Effector memory CD4-positive, alpha-beta T cell (primary cell): ENCODE measurements around the gene SCYGR3.

Experiments
- DNase-seq, 3 donors: peaks; one replicate each; pipeline ENCODE4 v3.0.0-alpha.2; 2020
- H3K27ac ChIP-seq: 2 replicates; pipeline ENCODE4 v1.7.0; 2013; ENCODE audit warnings: mild to moderate bottlenecking, low read length, moderate library complexity; ENCODE audit not compliant: insufficient read depth, poor library complexity, severe bottlenecking
- H3K27me3 ChIP-seq: replicated peaks from 2 replicates; pipeline ENCODE4 v1.7.0; 2013; ENCODE audit warnings: mild to moderate bottlenecking, low read length; ENCODE audit not compliant: insufficient read depth, control insufficient read depth, poor library complexity, severe bottlenecking
- H3K36me3 ChIP-seq: 2 replicates; pipeline ENCODE4 v1.7.0; 2013; ENCODE audit warnings: mild to moderate bottlenecking, low read length, moderate library complexity; ENCODE audit not compliant: control insufficient read depth, insufficient read depth
- H3K4me1 ChIP-seq: 2 replicates; pipeline ENCODE4 v1.7.0; 2013; ENCODE audit warnings: low read length, mild to moderate bottlenecking; ENCODE audit not compliant: control insufficient read depth, insufficient read depth, poor library complexity, severe bottlenecking
- H3K4me3 ChIP-seq: 2 replicates; pipeline ENCODE4 v1.7.0; 2013; ENCODE audit warnings: low read length, low read depth, mild to moderate bottlenecking; ENCODE audit not compliant: insufficient read depth, poor library complexity, severe bottlenecking
- H3K9me3 ChIP-seq: 2 replicates; pipeline ENCODE4 v1.7.0; 2013; ENCODE audit warnings: mild to moderate bottlenecking, low read length, moderate library complexity; ENCODE audit not compliant: control insufficient read depth
- total RNA-seq, 3 donors: gene quantifications; one replicate each; lab custom pipeline; 2026; lab: John Stamatoyannopoulos, UW

The SCYGR3 gene, protein sequence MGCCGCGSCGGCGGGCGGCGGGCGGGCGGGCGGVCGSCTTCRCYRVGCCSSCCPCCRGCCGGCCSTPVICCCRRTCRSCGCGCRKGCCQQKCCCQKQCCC
- total RNA-seq, result 0 reads per million in 3 donors

DNA sequence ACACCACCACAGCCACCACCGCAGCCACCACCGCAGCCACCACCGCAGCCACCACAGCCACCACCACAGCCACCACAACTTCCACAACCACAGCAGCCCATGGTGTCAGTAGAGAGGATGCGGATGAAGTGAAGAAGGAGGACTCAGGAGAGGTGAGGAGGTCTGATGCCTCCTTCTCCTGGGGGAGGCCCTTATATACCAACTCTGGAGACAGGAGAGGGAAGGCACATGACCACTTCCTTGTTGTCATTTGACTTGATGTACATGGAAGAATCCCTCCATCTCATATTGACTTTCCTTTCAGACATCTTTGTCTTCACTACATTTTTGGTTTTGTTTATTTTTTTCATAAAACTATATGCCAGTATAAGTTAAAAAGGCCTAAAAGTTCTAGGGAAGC, at the start of gene SCYGR3:
SCYGR3 (minus strand) TSS at position 101 of the 400 bp plus-strand sequence; CDS start at position 101, 0 bp downstream.
- no peak within 1 kb of the TSS for H3K4me3 ChIP-seq
- H3K4me1 ChIP-seq, result no peaks in the 10 kb centered on the region
- H3K27ac ChIP-seq, result no peak within 1 kb of the TSS
- no peak for DNase-seq
- no peaks in the 10 kb centered on the region for H3K27me3 ChIP-seq
- no peaks in the 10 kb centered on the region for H3K9me3 ChIP-seq
- H3K36me3 ChIP-seq, result no peaks in the 10 kb centered on the region

DNA sequence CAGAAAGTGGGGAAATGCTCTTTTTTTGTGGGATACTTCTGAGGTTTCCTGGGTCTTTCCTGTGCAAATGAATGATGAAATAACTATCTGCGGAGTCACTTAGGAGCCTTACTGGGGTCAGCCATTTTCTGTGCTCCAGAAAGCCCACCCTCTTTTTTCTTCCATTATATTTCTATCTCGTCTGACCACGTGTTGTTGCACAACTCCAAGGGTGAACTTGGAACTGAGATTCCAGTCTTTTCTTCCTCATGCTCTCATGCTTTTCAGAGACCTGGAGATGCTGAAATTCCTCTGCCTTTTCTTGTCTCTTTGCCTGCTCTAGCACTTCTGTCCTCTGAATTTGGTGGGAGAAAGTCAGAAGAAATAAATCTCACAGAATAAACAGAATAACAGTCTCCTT, 47.2 kb upstream of the SCYGR3 start:
- no peaks in the 10 kb centered on the region for H3K9me3 ChIP-seq
- DNase-seq, result no peak
- H3K27ac ChIP-seq, result no peak overlapping the region
- H3K4me1 ChIP-seq, result no peaks in the 10 kb centered on the region
- no peaks in the 10 kb centered on the region for H3K36me3 ChIP-seq
- no peak overlapping the region for H3K4me3 ChIP-seq
- no peaks in the 10 kb centered on the region for H3K27me3 ChIP-seq

DNA sequence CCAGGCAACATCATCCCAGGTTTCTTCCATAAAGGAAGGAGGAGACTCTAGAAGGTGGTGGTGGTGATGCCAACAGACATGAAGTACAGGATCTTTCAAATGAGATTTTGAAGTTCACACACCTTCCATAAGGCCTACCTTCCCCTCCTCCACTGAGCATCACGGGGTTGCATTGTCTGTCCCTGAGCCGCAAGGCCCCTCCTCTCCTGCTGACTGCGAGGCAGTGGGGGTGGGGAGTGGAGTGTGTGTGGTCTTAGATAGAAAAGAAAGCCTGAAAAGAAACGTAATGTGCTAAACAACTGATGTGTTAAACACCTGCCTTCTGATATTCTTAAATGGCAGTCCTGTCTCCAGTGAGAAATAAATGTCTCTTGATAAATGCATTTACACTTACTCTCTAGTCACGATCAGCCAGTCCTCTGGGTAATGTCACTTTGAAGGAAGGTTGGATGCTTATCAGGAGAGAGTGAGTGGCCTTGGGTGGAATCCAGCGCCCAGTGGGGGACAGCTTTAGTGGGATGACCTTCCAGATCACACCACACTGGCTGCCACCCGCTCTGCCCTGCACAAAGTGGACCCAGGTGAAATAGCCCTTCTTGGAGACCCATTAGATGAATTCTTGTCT, 46.5 kb upstream of the SCYGR3 start:
- DNase-seq, result no peak

DNA sequence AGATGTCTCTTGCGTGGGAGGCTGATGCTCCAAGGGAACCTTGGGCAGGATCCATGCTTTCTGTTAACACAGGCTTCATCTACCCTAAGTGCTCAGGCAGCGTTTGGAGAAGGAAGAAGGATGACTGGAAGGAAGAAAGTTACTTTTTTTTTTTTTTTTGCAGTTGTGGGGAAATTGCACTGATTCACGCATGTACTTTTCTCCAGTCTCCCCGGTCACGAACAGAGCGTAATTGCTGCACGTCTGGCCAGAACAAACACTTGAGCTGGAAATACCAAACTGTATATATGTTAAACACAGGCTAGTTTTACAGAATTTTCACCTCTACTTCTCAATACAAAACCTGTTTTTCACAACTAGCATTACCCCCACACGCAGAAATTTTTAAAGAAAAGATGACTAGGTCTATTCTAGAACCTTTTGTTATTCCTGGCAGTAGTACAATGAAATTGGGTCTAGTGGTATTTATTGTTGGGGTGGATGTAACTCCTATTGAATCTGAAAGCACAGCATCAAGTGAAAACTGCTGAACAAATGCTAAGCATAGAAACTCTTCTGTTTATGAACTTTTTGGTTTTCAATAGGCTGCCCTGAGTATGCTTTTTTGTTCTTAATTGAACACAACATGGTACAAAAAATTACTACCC, 42.7 kb upstream of the SCYGR3 start:
- DNase-seq, result no peak

More for the DNA sequence above, 46.5 kb upstream of the SCYGR3 start:
- H3K4me3 ChIP-seq, result no peak overlapping the region
- H3K9me3 ChIP-seq, result no peaks in the 10 kb centered on the region
- H3K36me3 ChIP-seq, result no peaks in the 10 kb centered on the region
- no peaks in the 10 kb centered on the region for H3K4me1 ChIP-seq
- no peaks in the 10 kb centered on the region for H3K27me3 ChIP-seq
- H3K27ac ChIP-seq, result no peak overlapping the region

DNA sequence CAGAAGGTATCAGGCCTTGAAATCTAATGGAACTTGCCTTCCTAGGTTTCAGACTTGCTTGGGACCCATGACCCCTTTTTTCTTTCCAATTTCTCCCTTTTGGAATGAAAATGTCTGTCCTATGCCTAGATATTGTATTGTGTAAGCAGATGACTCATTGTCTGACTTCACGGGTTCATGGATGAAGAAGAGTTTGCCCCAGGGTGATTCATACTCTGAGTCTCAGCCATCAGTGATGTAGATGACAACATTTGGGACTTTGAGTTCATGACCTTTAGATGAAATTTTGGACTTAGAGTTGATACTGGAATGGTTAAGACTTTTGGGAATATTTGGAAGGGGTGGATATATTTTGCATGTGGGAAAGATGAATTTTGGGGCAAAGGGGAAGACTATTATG, 40.8 kb upstream of the SCYGR3 start:
- H3K27me3 ChIP-seq, result no peaks in the 10 kb centered on the region
- H3K4me3 ChIP-seq, result no peak overlapping the region
- H3K27ac ChIP-seq, result no peak overlapping the region
- H3K36me3 ChIP-seq, result no peaks in the 10 kb centered on the region
- no peaks in the 10 kb centered on the region for H3K4me1 ChIP-seq
- DNase-seq, result no peak
- no peaks in the 10 kb centered on the region for H3K9me3 ChIP-seq

More for the DNA sequence above, 42.7 kb upstream of the SCYGR3 start:
- no peaks in the 10 kb centered on the region for H3K4me1 ChIP-seq
- no peaks in the 10 kb centered on the region for H3K36me3 ChIP-seq
- no peaks in the 10 kb centered on the region for H3K27me3 ChIP-seq
- H3K9me3 ChIP-seq, result no peaks in the 10 kb centered on the region
- no peak overlapping the region for H3K4me3 ChIP-seq
- H3K27ac ChIP-seq, result no peak overlapping the region

DNA sequence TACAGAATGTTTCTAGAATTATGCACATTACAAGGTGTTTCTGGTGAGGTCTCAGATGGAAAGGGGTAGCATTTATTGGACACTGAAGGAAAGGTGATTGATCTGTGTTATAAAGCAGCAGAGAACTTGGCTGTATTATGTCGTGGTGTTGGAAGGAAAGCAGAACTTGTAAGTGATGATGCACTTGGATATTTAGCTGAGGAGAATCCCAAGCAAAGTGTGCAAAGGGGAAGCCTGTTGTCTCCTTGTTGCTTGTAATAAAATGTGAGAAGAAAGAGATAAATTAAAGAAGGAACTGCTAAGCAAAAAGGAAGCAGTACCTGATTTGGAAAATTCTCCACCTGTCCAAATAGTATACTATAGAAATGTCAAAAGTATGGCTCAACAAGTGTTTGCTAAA, 39.8 kb upstream of the SCYGR3 start:
- no peaks in the 10 kb centered on the region for H3K27me3 ChIP-seq
- H3K4me1 ChIP-seq, result no peaks in the 10 kb centered on the region
- no peak overlapping the region for H3K4me3 ChIP-seq
- H3K27ac ChIP-seq, result no peak overlapping the region
- H3K36me3 ChIP-seq, result no peaks in the 10 kb centered on the region
- DNase-seq, result no peak
- no peaks in the 10 kb centered on the region for H3K9me3 ChIP-seq

DNA sequence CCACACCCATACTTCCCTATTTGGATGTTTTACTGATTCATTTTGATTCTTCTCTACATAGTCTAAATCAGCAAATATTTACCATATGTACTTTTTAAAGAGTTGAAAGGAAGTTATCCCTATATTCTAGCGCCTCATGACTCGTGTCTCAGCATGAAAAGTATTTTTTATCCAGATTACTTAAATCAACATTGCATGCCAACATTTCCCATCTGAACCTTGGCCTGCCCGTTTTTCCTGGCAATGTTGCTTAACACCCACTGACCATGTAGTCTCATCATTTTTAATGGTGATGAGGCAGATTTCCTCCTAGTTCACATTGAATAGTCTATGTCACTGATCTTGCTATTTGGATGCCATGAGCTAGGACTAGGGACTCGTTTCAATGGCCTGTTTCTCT, 38.8 kb upstream of the SCYGR3 start:
- H3K4me1 ChIP-seq, result no peaks in the 10 kb centered on the region
- no peak overlapping the region for H3K27ac ChIP-seq
- no peaks in the 10 kb centered on the region for H3K9me3 ChIP-seq
- H3K36me3 ChIP-seq, result no peaks in the 10 kb centered on the region
- no peaks in the 10 kb centered on the region for H3K27me3 ChIP-seq
- DNase-seq, result no peak
- no peak overlapping the region for H3K4me3 ChIP-seq

DNA sequence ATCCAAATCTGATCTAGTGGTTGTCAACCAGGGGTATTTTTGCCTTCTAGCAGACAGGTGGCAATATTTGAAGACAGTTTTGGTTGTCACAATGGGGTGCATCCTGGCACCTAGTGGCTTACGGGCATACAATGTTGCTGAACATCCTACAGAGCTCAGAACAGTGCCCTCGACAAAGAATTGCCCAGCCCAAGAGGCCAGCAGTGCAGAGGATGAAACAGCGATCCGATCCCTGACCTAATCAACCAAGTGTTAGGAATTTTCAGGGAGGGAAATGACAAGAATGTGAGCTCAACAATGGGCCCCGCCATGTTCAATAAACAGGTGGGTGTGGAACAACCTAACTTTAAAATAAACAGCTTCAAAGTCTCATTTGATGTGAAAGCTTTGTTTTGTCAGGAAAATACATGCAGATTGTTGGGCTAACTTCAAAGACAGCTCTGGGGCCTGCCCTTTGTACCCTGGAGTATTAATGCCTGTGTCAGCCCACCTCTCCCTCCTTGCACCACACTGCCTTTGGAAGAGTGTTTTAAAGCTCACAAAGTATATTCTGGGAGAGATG, 29.4 kb upstream of the SCYGR3 start:
- Histone ChIP-seq H3K9me3 (no peaks in the 10 kb centered on the region), H3K27me3 (no peaks in the 10 kb centered on the region), H3K27ac (no peak overlapping the region), H3K4me3 (no peak overlapping the region), H3K4me1 (no peaks in the 10 kb centered on the region), H3K36me3 (no peaks in the 10 kb centered on the region)
- DNase-seq, result no peak

DNA sequence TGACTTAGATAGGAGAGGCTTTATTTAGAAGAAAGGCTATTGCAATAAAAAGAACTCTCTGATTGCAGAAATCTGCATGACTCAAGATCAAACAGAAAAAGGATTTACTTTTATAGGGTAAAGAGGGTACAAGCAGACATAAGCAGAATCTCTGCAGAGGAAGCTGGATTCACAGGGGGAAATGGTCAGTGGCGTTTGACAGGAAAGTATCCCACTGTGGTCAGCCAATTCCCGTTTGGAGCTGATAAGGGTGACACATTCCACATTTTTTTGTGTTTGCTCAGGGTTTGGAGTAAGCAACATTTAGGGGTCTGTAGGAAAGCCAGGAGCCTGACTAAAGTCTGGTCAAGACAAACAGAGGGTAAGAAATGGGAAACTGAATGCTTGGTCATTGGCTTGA, 28.0 kb upstream of the SCYGR3 start:
- Histone ChIP-seq H3K36me3 (no peaks in the 10 kb centered on the region), H3K9me3 (no peaks in the 10 kb centered on the region), H3K4me3 (no peak overlapping the region), H3K4me1 (no peaks in the 10 kb centered on the region), H3K27me3 (no peaks in the 10 kb centered on the region), H3K27ac (no peak overlapping the region)
- no peak for DNase-seq

DNA sequence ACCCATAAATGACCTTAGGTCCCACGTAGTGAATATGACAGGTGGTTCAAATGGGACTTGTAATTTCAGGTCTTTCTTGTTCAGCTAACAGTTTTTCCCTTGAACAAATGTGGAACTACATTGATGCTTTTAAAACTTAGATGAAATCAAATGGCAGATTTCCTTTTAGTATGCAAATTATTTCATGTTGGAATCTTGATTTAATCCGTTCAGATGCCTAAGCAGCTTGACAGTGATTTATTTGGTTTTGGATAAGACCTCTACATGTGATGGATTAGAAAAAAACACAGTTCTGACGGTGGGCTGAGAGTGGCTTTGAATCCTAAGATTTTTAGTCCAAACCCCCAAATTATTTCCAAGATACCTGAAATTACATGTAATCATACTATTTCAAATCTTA, 19.6 kb upstream of the SCYGR3 start:
- no peak for DNase-seq
- H3K36me3 ChIP-seq, result no peaks in the 10 kb centered on the region
- H3K27me3 ChIP-seq, result no peaks in the 10 kb centered on the region

More for the DNA sequence above, 19.6 kb upstream of the SCYGR3 start:
- no peak overlapping the region for H3K27ac ChIP-seq
- H3K4me1 ChIP-seq, result no peaks in the 10 kb centered on the region
- H3K4me3 ChIP-seq, result no peak overlapping the region
- H3K9me3 ChIP-seq, result no peaks in the 10 kb centered on the region
